Astrocyte (in vitro differentiated cells and primary cell): ENCODE measurements around the gene FAM219A. TPM values are rescaled to one million over a fixed set of nuclear protein-coding genes. Genes with fewer than 3 reads are reported as not detected.

Experiments
- DNase-seq: peaks from one replicate; pipeline ENCODE4 v3.0.0-alpha.2; 2010; ENCODE audit warnings: low read depth
- FAIRE-seq: peaks from 2 replicates; lab custom pipeline; 2011; peaks lifted over from hg19 to GRCh38; lab: Jason Lieb, UNC
- H2AFZ ChIP-seq: 2 replicates; pipeline ENCODE4 v1.6.0; 2012; ENCODE audit warnings: low read depth, low read length, inconsistent platforms
- H3K27ac ChIP-seq: 2 replicates; pipeline ENCODE4 v1.5.1; 2011; ENCODE audit warnings: low read depth, low read length, inconsistent platforms
- H3K27me3 ChIP-seq: 2 replicates; pipeline ENCODE4 v1.6.0; 2011; ENCODE audit warnings: low read length, inconsistent platforms; ENCODE audit not compliant: insufficient read depth
- H3K36me3 ChIP-seq: 2 replicates; pipeline ENCODE4 v1.5.1; 2011; ENCODE audit warnings: low read length, inconsistent platforms; ENCODE audit not compliant: insufficient read depth
- H3K4me1 ChIP-seq: 2 replicates; pipeline ENCODE4 v1.5.1; 2011; ENCODE audit warnings: low read length, inconsistent platforms; ENCODE audit not compliant: insufficient read depth
- H3K4me2 ChIP-seq: 2 replicates; pipeline ENCODE4 v1.6.0; 2012; ENCODE audit warnings: low read length, inconsistent platforms
- H3K4me3 ChIP-seq: 2 replicates; pipeline ENCODE4 v1.5.1; 2011; ENCODE audit warnings: low read depth, mild to moderate bottlenecking, low read length, inconsistent platforms; ENCODE audit not compliant: insufficient read depth
- H3K79me2 ChIP-seq: 2 replicates; pipeline ENCODE4 v1.6.0; 2012; ENCODE audit warnings: mild to moderate bottlenecking, low read length, inconsistent platforms; ENCODE audit not compliant: insufficient read depth
- H3K9ac ChIP-seq: 2 replicates; pipeline ENCODE4 v1.6.0; 2012; ENCODE audit warnings: mild to moderate bottlenecking, low read length, inconsistent platforms
- H3K9me3 ChIP-seq: 2 replicates; pipeline ENCODE4 v1.5.1; 2012; ENCODE audit warnings: low read depth, mild to moderate bottlenecking, low read length, inconsistent platforms; ENCODE audit not compliant: insufficient read depth
- H4K20me1 ChIP-seq: 2 replicates; pipeline ENCODE4 v1.6.0; 2012; ENCODE audit warnings: low read length, inconsistent platforms; ENCODE audit not compliant: insufficient read depth
- H3K27ac Mint-ChIP-seq: one replicate; pipeline ENCODE4 v1.8.0; 2021; ENCODE audit warnings: mild to moderate bottlenecking, mixed read lengths; ENCODE audit not compliant: unreplicated experiment
- H3K27me3 Mint-ChIP-seq: one replicate; pipeline ENCODE4 v1.8.0; 2021; ENCODE audit warnings: low read depth, mixed read lengths; ENCODE audit not compliant: unreplicated experiment
- H3K36me3 Mint-ChIP-seq: one replicate; pipeline ENCODE4 v1.8.0; 2021; ENCODE audit warnings: low read depth, mixed read lengths; ENCODE audit not compliant: unreplicated experiment
- H3K4me1 Mint-ChIP-seq: one replicate; pipeline ENCODE4 v1.8.0; 2021; ENCODE audit warnings: low read depth, mixed read lengths; ENCODE audit not compliant: unreplicated experiment
- H3K4me3 Mint-ChIP-seq: one replicate; pipeline ENCODE4 v1.8.0; 2021; ENCODE audit warnings: mild to moderate bottlenecking, moderate library complexity, mixed read lengths; ENCODE audit not compliant: unreplicated experiment
- H3K9me3 Mint-ChIP-seq: one replicate; pipeline ENCODE4 v1.8.0; 2021; ENCODE audit warnings: mild to moderate bottlenecking, mixed read lengths; ENCODE audit not compliant: unreplicated experiment
- EZH2 ChIP-seq: IDR thresholded peaks from 2 replicates; pipeline ENCODE4 v1.6.1; 2012; ENCODE audit warnings: mild to moderate bottlenecking, low read length, inconsistent platforms; ENCODE audit not compliant: insufficient read depth
- total RNA-seq: library from RNA; stranded (reverse); gene quantifications from 2 replicates; pipeline ENCODE4 v1.2.1, GENCODE V29; 2021
- TF ChIP-seq, protein P1 (sequence below): IDR thresholded peaks from 2 replicates; pipeline ENCODE4 v1.5.1; 2011; ENCODE audit warnings: low read depth, mild to moderate bottlenecking, inconsistent platforms, low read length, moderate library complexity; ENCODE audit not compliant: insufficient read depth

The FAM219A gene
- total RNA-seq, 1 donor from 2014 or later = 63.5 TPM

- H3K79me2 ChIP-seq = no peaks in the 10 kb centered on the region
- no peak for FAIRE-seq
- peaks cover 14% of the 10 kb centered on the region for H3K27me3 ChIP-seq
- no peaks in the 10 kb centered on the region for H4K20me1 ChIP-seq
- H3K9ac ChIP-seq = no peak overlapping the region
- no peak overlapping the region for H3K27ac Mint-ChIP-seq
- H3K4me3 ChIP-seq = no peak overlapping the region
- H3K36me3 ChIP-seq = no peaks in the 10 kb centered on the region
- DNase-seq = no peak
- H3K4me1 ChIP-seq = no peaks in the 10 kb centered on the region
- no peak overlapping the region for H3K4me2 ChIP-seq
- H3K9me3 Mint-ChIP-seq = peaks cover 2% of the 10 kb centered on the region
- peaks cover 21% of the 10 kb centered on the region for H3K27me3 Mint-ChIP-seq
- H3K9me3 ChIP-seq = no peaks in the 10 kb centered on the region
- H3K4me3 Mint-ChIP-seq = no peak overlapping the region
- H3K36me3 Mint-ChIP-seq = no peaks in the 10 kb centered on the region
- no peak overlapping the region for H2AFZ ChIP-seq
- H3K27ac ChIP-seq = no peak overlapping the region
- no peaks in the 10 kb centered on the region for H3K4me1 Mint-ChIP-seq
- TF ChIP-seq, protein P1, sequence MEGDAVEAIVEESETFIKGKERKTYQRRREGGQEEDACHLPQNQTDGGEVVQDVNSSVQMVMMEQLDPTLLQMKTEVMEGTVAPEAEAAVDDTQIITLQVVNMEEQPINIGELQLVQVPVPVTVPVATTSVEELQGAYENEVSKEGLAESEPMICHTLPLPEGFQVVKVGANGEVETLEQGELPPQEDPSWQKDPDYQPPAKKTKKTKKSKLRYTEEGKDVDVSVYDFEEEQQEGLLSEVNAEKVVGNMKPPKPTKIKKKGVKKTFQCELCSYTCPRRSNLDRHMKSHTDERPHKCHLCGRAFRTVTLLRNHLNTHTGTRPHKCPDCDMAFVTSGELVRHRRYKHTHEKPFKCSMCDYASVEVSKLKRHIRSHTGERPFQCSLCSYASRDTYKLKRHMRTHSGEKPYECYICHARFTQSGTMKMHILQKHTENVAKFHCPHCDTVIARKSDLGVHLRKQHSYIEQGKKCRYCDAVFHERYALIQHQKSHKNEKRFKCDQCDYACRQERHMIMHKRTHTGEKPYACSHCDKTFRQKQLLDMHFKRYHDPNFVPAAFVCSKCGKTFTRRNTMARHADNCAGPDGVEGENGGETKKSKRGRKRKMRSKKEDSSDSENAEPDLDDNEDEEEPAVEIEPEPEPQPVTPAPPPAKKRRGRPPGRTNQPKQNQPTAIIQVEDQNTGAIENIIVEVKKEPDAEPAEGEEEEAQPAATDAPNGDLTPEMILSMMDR = no peak
- no peak for TF ChIP-seq EZH2
These were observed 21.1 kb upstream of the FAM219A start for GRCh38 chr9:34479431-34479866.

DNA sequence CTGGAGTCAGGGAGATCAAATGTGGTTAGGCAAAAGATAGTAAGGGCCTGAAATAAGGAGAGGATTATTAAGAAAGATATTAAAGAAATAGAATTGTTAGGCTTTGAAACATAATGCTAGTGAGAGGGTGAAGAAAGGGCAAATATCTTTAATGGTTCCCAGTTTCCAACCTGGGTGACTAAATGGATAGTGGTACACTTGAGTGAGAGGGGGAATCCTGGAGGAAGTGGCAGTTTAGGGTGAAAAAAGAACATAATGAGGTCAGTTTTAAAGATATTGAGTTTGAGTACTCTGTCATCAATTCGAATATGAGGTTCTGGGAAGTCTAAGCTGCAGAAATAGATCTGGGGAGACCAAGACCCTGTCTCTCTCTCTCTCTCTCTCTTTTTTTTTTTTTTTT is 19.2 kb upstream of the FAM219A start:
- peaks cover 2% of the 10 kb centered on the region for H3K9me3 Mint-ChIP-seq
- Histone ChIP-seq H3K36me3 (no peaks in the 10 kb centered on the region), H3K4me2 (no peak overlapping the region), H3K4me3 (no peak overlapping the region), H3K27me3 (peaks cover 14% of the 10 kb centered on the region), H3K9ac (no peak overlapping the region), H3K79me2 (no peaks in the 10 kb centered on the region), H2AFZ (no peak overlapping the region), H3K27ac (no peak overlapping the region), H4K20me1 (no peaks in the 10 kb centered on the region), H3K4me1 (no peaks in the 10 kb centered on the region), H3K9me3 (no peaks in the 10 kb centered on the region)
- no peak for TF ChIP-seq EZH2
- TF ChIP-seq, protein P1 = no peak
- DNase-seq = no peak
- no peaks in the 10 kb centered on the region for H3K36me3 Mint-ChIP-seq
- no peak overlapping the region for H3K4me3 Mint-ChIP-seq
- H3K27me3 Mint-ChIP-seq = peaks cover 21% of the 10 kb centered on the region
- no peak overlapping the region for H3K27ac Mint-ChIP-seq
- FAIRE-seq = no peak
- H3K4me1 Mint-ChIP-seq = no peaks in the 10 kb centered on the region

- no peaks in the 10 kb centered on the region for H3K9me3 ChIP-seq
- FAIRE-seq (no peak), DNase-seq (no peak)
- H2AFZ ChIP-seq = no peak overlapping the region
- H3K36me3 Mint-ChIP-seq = no peaks in the 10 kb centered on the region
- H3K4me1 ChIP-seq = no peaks in the 10 kb centered on the region
- H3K27me3 Mint-ChIP-seq = peaks cover 21% of the 10 kb centered on the region
- no peak overlapping the region for H3K4me3 ChIP-seq
- TF ChIP-seq, protein P1 = no peak
- TF ChIP-seq EZH2 = no peak
- H3K27me3 ChIP-seq = peaks cover 14% of the 10 kb centered on the region
- no peaks in the 10 kb centered on the region for H3K79me2 ChIP-seq
- no peaks in the 10 kb centered on the region for H4K20me1 ChIP-seq
- H3K4me1 Mint-ChIP-seq = no peaks in the 10 kb centered on the region
- no peaks in the 10 kb centered on the region for H3K9me3 Mint-ChIP-seq
- no peak overlapping the region for H3K27ac ChIP-seq
- no peak overlapping the region for H3K4me2 ChIP-seq
- H3K4me3 Mint-ChIP-seq = no peak overlapping the region
- H3K9ac ChIP-seq = no peak overlapping the region
- H3K36me3 ChIP-seq = no peaks in the 10 kb centered on the region
- no peak overlapping the region for H3K27ac Mint-ChIP-seq
These were observed 16.7 kb upstream of the FAM219A start for GRCh38 chr9:34475097-34475496.
